Gastrocnemius medialis (tissue), 4 donors: Measurements from ENCODE around the gene CTSS.

Source experiments
- CTCF ChIP-seq, 5 experiments: fragments of 450-650 bp in 3 of 5; fragments of 200-600 bp in 2 of 5; sonication (generic) in 2 of 5; IDR thresholded peaks in 4 of 5; conservative IDR thresholded peaks in 1 of 5; 1 replicate in 4 of 5; 2 replicates in 1 of 5; pipeline ENCODE4 v1.5.1; 2016 to 2019; ENCODE audit warnings: antibody characterized with exemption in 5 of 5, mild to moderate bottlenecking in 3 of 5, moderate library complexity in 3 of 5
- POLR2A ChIP-seq, 2 donors: fragments of 450-650 bp; IDR thresholded peaks; one replicate each; pipeline ENCODE4 v1.6.1; 2017; ENCODE audit warnings: antibody characterized with exemption in 2 of 2, mild to moderate bottlenecking in 2 of 2, moderate library complexity in 2 of 2

DNA sequence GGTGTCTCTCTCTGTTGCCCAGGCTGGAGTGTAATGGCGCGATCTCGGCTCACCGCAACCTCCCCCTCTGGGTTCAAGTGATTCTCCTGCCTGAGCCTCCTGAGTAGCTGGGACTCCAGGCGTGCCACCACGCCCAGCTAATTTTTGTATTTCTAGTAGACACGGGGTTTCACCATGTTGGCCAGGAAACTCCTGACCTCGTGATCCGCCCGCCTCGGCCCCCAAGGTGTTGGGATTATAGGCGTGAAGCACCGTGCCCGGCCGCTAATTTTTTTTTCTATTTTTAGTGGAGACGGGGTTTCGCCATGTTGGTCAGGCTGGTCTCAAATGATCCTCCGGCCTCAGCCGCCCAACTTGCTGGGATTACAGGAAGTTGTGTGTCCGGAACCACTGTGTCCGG lies 45.5 kb downstream of the CTSS start:
- no peak for TF ChIP-seq CTCF (IDR thresholded peaks at IDR 0.05 in 4 of 5, conservative IDR thresholded peaks at IDR 0.05 in 1 of 5)
- no peak for TF ChIP-seq POLR2A (IDR thresholded peaks at IDR 0.05)
